Measurements from ENCODE around the gene TMEM272.

TMEM272 gene

GRCh38 chr13:51849145-51850101 lies 4.4 kb upstream of the TMEM272 start:
- peak; percentile 61 for DNase-seq

GRCh38 chr13:51848674-51849073 lies 3.7 kb upstream of the TMEM272 start:
- no peak for DNase-seq

GRCh38 chr13:51846756-51847155 lies 1.8 kb upstream of the TMEM272 start:
- no peak for DNase-seq

GRCh38 chr13:51845574-51846318 lies 769 bp upstream of the TMEM272 start:
- no peak for DNase-seq

GRCh38 chr13:51843529-51843928 lies 1.4 kb downstream of the TMEM272 start:
- DNase-seq = no peak

GRCh38 chr13:51841732-51842131 lies 3.2 kb downstream of the TMEM272 start:
- DNase-seq = no peak

- DNase-seq = no peak
Observed at GRCh38 chr13:51840917-51841316, 4.1 kb downstream of the TMEM272 start.

- DNase-seq = peak; percentile 90
Observed at GRCh38 chr13:51839711-51840540, 5.1 kb downstream of the TMEM272 start.

GRCh38 chr13:51838240-51838846 lies 6.6 kb downstream of the TMEM272 start:
- no peak for DNase-seq

GRCh38 chr13:51837016-51837415 lies 8.0 kb downstream of the TMEM272 start:
- DNase-seq = no peak

GRCh38 chr13:51834581-51835171 lies 10.3 kb downstream of the TMEM272 start:
- no peak for DNase-seq

GRCh38 chr13:51833980-51834379 lies 11.0 kb downstream of the TMEM272 start:
- peak; percentile 28 for DNase-seq

GRCh38 chr13:51832471-51833152 lies 12.4 kb downstream of the TMEM272 start:
- peak; percentile 76 for DNase-seq

- no peak for DNase-seq
Observed at GRCh38 chr13:51831519-51831918, 13.5 kb downstream of the TMEM272 start.

- no peak for DNase-seq
Observed at GRCh38 chr13:51829568-51829899, 15.4 kb downstream of the TMEM272 start.

- DNase-seq = no peak
Observed at GRCh38 chr13:51828730-51829567, 16.0 kb downstream of the TMEM272 start.

GRCh38 chr13:51827254-51827653 lies 17.7 kb downstream of the TMEM272 start:
- peak; percentile 71 for DNase-seq

GRCh38 chr13:51826606-51827005 lies 18.4 kb downstream of the TMEM272 start:
- no peak for DNase-seq

- no peak for DNase-seq
Observed at GRCh38 chr13:51825681-51826254, 19.2 kb downstream of the TMEM272 start.

GRCh38 chr13:51825165-51825592 lies 19.8 kb downstream of the TMEM272 start:
- DNase-seq = peak; percentile 86
